ENCODE data around the gene IGSF9. TPM values are rescaled to one million over a fixed set of nuclear protein-coding genes. Genes with fewer than 3 reads are reported as not detected.

The IGSF9 gene
- total and polyA plus RNA-seq, 2 experiments from 2014 or later: 10.3 to 27.6 TPM

GRCh38 chr1:159879977-159880376 lies 65.4 kb downstream of the IGSF9 start:
- Mint-ChIP-seq H3K9me3 (no peaks in the 10 kb centered on the region), H3K4me1 (no peaks in the 10 kb centered on the region), H3K36me3 (ENCODE audit: low read depth) (no peaks in the 10 kb centered on the region), H3K27ac (no peak overlapping the region), H3K27me3 (ENCODE audit: insufficient read depth, low read depth, poor library complexity) (no peaks in the 10 kb centered on the region), H3K4me3 (no peak overlapping the region)
- DNase-seq (ENCODE audit: low spot score): no peak
- Histone ChIP-seq H3K27me3 (ENCODE audit: insufficient read depth) (no peaks in the 10 kb centered on the region), H3K36me3 (ENCODE audit: insufficient read depth) (no peaks in the 10 kb centered on the region), H3K4me2 (no peak overlapping the region), H4K20me1 (replicated peaks; ENCODE audit: insufficient read depth) (no peaks in the 10 kb centered on the region), H3F3A (replicated peaks; ENCODE audit: low read depth) (no peaks in the 10 kb centered on the region), H3K4me1 (ENCODE audit: insufficient read depth) (peaks cover 5% of the 10 kb centered on the region; the same call in 1 of the 2 replicates), H2AFZ (no peak overlapping the region), H3K79me2 (replicated peaks; ENCODE audit: insufficient read depth) (no peaks in the 10 kb centered on the region), H3K4me3 (no peak overlapping the region), H3K27ac (ENCODE audit: low read depth) (no peak overlapping the region), H3K9me2 (ENCODE audit: insufficient read depth) (no peaks in the 10 kb centered on the region)
- ATAC-seq: no peak
- TF ChIP-seq POLR2AphosphoS5 (IDR thresholded peaks at IDR 0.05; ENCODE audit: low read depth) (no peak), JUNB (IDR thresholded peaks at IDR 0.05; ENCODE audit: unreplicated experiment) (no peak)

- TF ChIP-seq ETS1 (IDR thresholded peaks at IDR 0.05) (no peak), REST (IDR thresholded peaks at IDR 0.05; ENCODE audit: unreplicated experiment) (no peak), CREB1 (CRISPR knock-in tag; IDR thresholded peaks at IDR 0.05; ENCODE audit: low read depth) (no peak)
- no peak overlapping the region for H3K27ac ChIP-seq (ENCODE audit: low read depth)
- peaks cover under 1% of the 10 kb centered on the region for H3K27me3 Mint-ChIP-seq (ENCODE audit: insufficient read depth, low read depth, poor library complexity)
These were observed 66.3 kb downstream of the IGSF9 start for GRCh38 chr1:159879136-159879535.

More at GRCh38 chr1:159879136-159879535, 66.3 kb downstream of the IGSF9 start:
- H2AFZ ChIP-seq: no peak overlapping the region
- Mint-ChIP-seq H3K4me1 (no peaks in the 10 kb centered on the region), H3K36me3 (ENCODE audit: low read depth) (no peaks in the 10 kb centered on the region), H3K27ac (no peak overlapping the region), H3K9me3 (no peaks in the 10 kb centered on the region), H3K4me3 (no peak overlapping the region)
- no peaks in the 10 kb centered on the region for H3K27me3 ChIP-seq (ENCODE audit: insufficient read depth)
- no peak for DNase-seq (ENCODE audit: low spot score)
- no peaks in the 10 kb centered on the region for H4K20me1 ChIP-seq (replicated peaks; ENCODE audit: insufficient read depth)
- H3K4me1 ChIP-seq (ENCODE audit: insufficient read depth): peaks cover 5% of the 10 kb centered on the region; the same call in 1 of the 2 replicates
- H3K4me3 ChIP-seq: no peak overlapping the region
- no peaks in the 10 kb centered on the region; the same call in 1 of the 2 replicates for H3K9me2 ChIP-seq (ENCODE audit: insufficient read depth)
- no peak overlapping the region for H3K4me2 ChIP-seq
- no peaks in the 10 kb centered on the region for H3K36me3 ChIP-seq (ENCODE audit: insufficient read depth)
- H3F3A ChIP-seq (replicated peaks; ENCODE audit: low read depth): no peaks in the 10 kb centered on the region
- H3K79me2 ChIP-seq (replicated peaks; ENCODE audit: insufficient read depth): no peaks in the 10 kb centered on the region
- no peak for ATAC-seq
